ENCODE measurements around the gene TTYH3. TPM values are rescaled to one million over a fixed set of nuclear protein-coding genes. Genes with fewer than 3 reads are reported as not detected.

Gene TTYH3
- total RNA-seq, 4 donors from 2014 or later, result 14.0 to 26.3 (median 19.5) TPM

- 91% methylated on average over 8 of the region's 18 CpGs for WGBS
- Histone ChIP-seq H3K36me3 (peaks cover 50% of the 10 kb centered on the region), H3K4me3 (no peak overlapping the region), H3K27me3 (no peaks in the 10 kb centered on the region), H3K27ac (no peak overlapping the region), H3K9me3 (no peaks in the 10 kb centered on the region), H3K4me1 (peaks cover 14% of the 10 kb centered on the region)
- TF ChIP-seq POLR2A (IDR thresholded peaks at IDR 0.05) (no peak), EP300 (IDR thresholded peaks at IDR 0.05) (no peak), CTCF (IDR thresholded peaks at IDR 0.05) (no peak), POLR2AphosphoS5 (IDR thresholded peaks at IDR 0.05) (no peak)
- no peak for DNase-seq (ENCODE audit: low spot score in 2 of 2)
Observed at GRCh38 chr7:2649139-2649838, 17.5 kb downstream of the TTYH3 start.

GRCh38 chr7:2649991-2650390, 18.2 kb downstream of the TTYH3 start:
- Histone ChIP-seq H3K9me3 (no peaks in the 10 kb centered on the region), H3K4me3 (no peak overlapping the region), H3K36me3 (peaks cover 50% of the 10 kb centered on the region), H3K4me1 (peaks cover 7% of the 10 kb centered on the region), H3K27ac (no peak overlapping the region), H3K27me3 (no peaks in the 10 kb centered on the region)
- TF ChIP-seq CTCF (IDR thresholded peaks at IDR 0.05) (no peak), POLR2A (IDR thresholded peaks at IDR 0.05) (no peak), POLR2AphosphoS5 (IDR thresholded peaks at IDR 0.05) (no peak), EP300 (IDR thresholded peaks at IDR 0.05) (no peak)
- 92% methylated on average over 9 of the region's 11 CpGs for WGBS
- no peak for DNase-seq (ENCODE audit: low spot score in 2 of 2)

- peaks cover 52% of the 10 kb centered on the region for H3K36me3 ChIP-seq
- no peak overlapping the region for H3K4me3 ChIP-seq
- 83% methylated on average over 8 of the region's 8 CpGs for WGBS
Observed at GRCh38 chr7:2650451-2650850, 18.7 kb downstream of the TTYH3 start.

DNA sequence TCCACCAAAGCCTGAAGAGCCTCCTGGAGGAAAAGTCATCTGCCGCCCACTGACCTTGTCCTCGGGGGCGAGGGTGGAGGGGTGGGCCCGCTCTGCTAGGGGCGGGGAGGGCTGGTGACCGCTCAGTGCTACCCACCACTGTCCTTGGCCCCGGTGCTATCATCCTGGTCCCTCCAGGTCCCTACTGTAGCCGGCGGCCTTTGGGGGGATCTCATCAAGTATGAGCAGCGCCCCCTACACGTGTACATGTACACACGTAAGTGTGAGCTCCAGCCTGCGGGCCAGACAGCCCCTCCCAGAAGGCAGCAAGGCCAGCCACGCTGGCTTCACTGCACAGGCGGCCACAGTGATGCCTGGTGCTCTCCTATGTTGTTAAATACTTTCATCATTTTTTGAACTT, 19.6 kb downstream of the TTYH3 start:
- Histone ChIP-seq H3K9me3 (no peaks in the 10 kb centered on the region), H3K4me1 (peaks cover 4% of the 10 kb centered on the region), H3K27me3 (no peaks in the 10 kb centered on the region), H3K4me3 (no peak overlapping the region), H3K36me3 (peaks cover 59% of the 10 kb centered on the region), H3K27ac (no peak overlapping the region)
- 91% methylated on average over 14 of the region's 15 CpGs for WGBS
- DNase-seq (ENCODE audit: low spot score in 2 of 2), result no peak
- TF ChIP-seq CTCF (IDR thresholded peaks at IDR 0.05) (no peak), EP300 (IDR thresholded peaks at IDR 0.05) (no peak), POLR2AphosphoS5 (IDR thresholded peaks at IDR 0.05) (no peak), POLR2A (IDR thresholded peaks at IDR 0.05) (no peak)

More at GRCh38 chr7:2650451-2650850, 18.7 kb downstream of the TTYH3 start:
- DNase-seq (ENCODE audit: low spot score in 2 of 2), result no peak
- Histone ChIP-seq H3K4me1 (peaks cover 4% of the 10 kb centered on the region), H3K27ac (no peak overlapping the region), H3K27me3 (no peaks in the 10 kb centered on the region), H3K9me3 (no peaks in the 10 kb centered on the region)
- no peak for TF ChIP-seq CTCF (IDR thresholded peaks at IDR 0.05)

DNA sequence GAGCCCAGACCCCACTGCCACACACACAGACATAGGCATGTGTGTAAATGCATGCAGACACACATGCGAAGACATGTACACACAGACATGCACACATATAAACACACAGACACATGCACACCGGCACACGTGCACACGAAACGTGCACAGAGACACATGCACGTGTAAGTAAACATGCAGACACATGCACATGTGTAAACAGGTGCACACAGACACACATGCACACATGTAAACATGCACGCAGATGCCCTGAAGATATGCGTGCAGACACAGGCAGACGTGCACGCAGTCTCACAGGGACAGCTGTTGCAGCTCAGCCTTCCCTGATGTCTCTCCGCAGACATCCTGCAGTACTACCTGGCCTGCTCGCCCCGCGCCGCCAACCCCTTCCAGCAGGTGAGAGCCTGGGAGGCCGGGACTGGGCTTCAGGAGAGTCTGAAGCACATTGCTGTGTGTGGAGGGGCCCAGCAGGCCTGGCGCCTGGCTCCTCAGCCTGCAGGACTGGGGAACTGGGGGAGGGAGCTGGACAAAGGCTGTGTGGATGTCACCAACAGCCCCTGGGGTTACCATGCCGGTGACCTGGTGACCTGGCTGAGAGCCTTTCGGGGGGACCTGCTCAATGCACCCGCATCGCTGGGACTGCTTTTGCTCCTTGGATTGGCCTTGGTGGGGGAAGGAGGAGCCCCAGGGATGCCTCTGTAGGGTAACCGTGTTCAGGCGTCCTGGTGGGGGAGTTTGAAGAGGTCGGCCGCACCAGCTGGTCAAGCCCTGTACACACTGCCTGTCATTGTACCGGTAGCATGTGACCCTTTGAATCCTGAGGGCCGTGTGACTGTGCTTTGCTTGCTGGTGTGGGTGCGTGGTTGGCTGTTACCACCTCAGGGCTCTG, 20.3 kb downstream of the TTYH3 start:
- TF ChIP-seq POLR2A (IDR thresholded peaks at IDR 0.05), result no peak
- TF ChIP-seq POLR2AphosphoS5 (IDR thresholded peaks at IDR 0.05), result no peak
- no peak for TF ChIP-seq EP300 (IDR thresholded peaks at IDR 0.05)
- TF ChIP-seq CTCF (IDR thresholded peaks at IDR 0.05), result no peak
- H3K27ac ChIP-seq, result no peak overlapping the region
- H3K4me1 ChIP-seq, result peaks cover 4% of the 10 kb centered on the region
- peaks cover 60% of the 10 kb centered on the region for H3K36me3 ChIP-seq
- no peak overlapping the region for H3K4me3 ChIP-seq
- DNase-seq (ENCODE audit: low spot score in 2 of 2), result no peak
- no peaks in the 10 kb centered on the region for H3K9me3 ChIP-seq
- H3K27me3 ChIP-seq, result no peaks in the 10 kb centered on the region
- 89% methylated on average over 20 of the region's 28 CpGs for WGBS

All from suprapubic skin (tissue), 4 donors.